ENCODE data around the gene TPST2.

The TPST2 gene

GRCh38 chr22:26555478-26555877, 34.5 kb downstream of the TPST2 start:
- no peak for DNase-seq (ENCODE audit: low spot score)

- no peak for DNase-seq (ENCODE audit: low spot score)
Measured at GRCh38 chr22:26554956-26555355, 35.0 kb downstream of the TPST2 start.

- DNase-seq (ENCODE audit: low spot score) = peak; percentile 76
Measured at GRCh38 chr22:26553056-26553752, 36.7 kb downstream of the TPST2 start.

GRCh38 chr22:26552466-26552865, 37.5 kb downstream of the TPST2 start:
- DNase-seq (ENCODE audit: low spot score) = no peak

- DNase-seq (ENCODE audit: low spot score) = no peak
Measured at GRCh38 chr22:26551568-26551967, 38.4 kb downstream of the TPST2 start.

GRCh38 chr22:26550498-26551033, 39.4 kb downstream of the TPST2 start:
- DNase-seq (ENCODE audit: low spot score) = no peak

- no peak for DNase-seq (ENCODE audit: low spot score)
Measured at GRCh38 chr22:26549902-26550497, 39.9 kb downstream of the TPST2 start.

- DNase-seq (ENCODE audit: low spot score) = no peak
Measured at GRCh38 chr22:26548984-26549383, 40.9 kb downstream of the TPST2 start.

GRCh38 chr22:26548303-26548702, 41.6 kb downstream of the TPST2 start:
- DNase-seq (ENCODE audit: low spot score) = no peak

- no peak for DNase-seq (ENCODE audit: low spot score)
Measured at GRCh38 chr22:26547837-26548236, 42.1 kb downstream of the TPST2 start.

- no peak for DNase-seq (ENCODE audit: low spot score)
Measured at GRCh38 chr22:26547426-26547825, 42.5 kb downstream of the TPST2 start.

- no peak for DNase-seq (ENCODE audit: low spot score)
Measured at GRCh38 chr22:26546282-26546681, 43.6 kb downstream of the TPST2 start.

GRCh38 chr22:26545827-26546226, 44.1 kb downstream of the TPST2 start:
- no peak for DNase-seq (ENCODE audit: low spot score)

GRCh38 chr22:26545385-26545784, 44.5 kb downstream of the TPST2 start:
- no peak for DNase-seq (ENCODE audit: low spot score)

GRCh38 chr22:26544489-26544888, 45.4 kb downstream of the TPST2 start:
- DNase-seq (ENCODE audit: low spot score) = no peak

GRCh38 chr22:26542831-26543230, 47.1 kb downstream of the TPST2 start:
- DNase-seq (ENCODE audit: low spot score) = peak; percentile 46

- DNase-seq (ENCODE audit: low spot score) = no peak
Measured at GRCh38 chr22:26541167-26541819, 48.6 kb downstream of the TPST2 start.

GRCh38 chr22:26540119-26540518, 49.8 kb downstream of the TPST2 start:
- DNase-seq (ENCODE audit: low spot score) = no peak

GRCh38 chr22:26536762-26537134, 53.2 kb downstream of the TPST2 start:
- DNase-seq (ENCODE audit: low spot score) = no peak

GRCh38 chr22:26536056-26536761, 53.7 kb downstream of the TPST2 start:
- DNase-seq (ENCODE audit: low spot score) = no peak

- DNase-seq (ENCODE audit: low spot score) = no peak
Measured at GRCh38 chr22:26535603-26535908, 54.4 kb downstream of the TPST2 start.

- no peak for DNase-seq (ENCODE audit: low spot score)
Measured at GRCh38 chr22:26534874-26535602, 54.9 kb downstream of the TPST2 start.
